ENCODE measurements around the gene PCBP4. TPM values are rescaled to one million over a fixed set of nuclear protein-coding genes. Genes with fewer than 3 reads are reported as not detected.

The PCBP4 gene
- polyA plus RNA-seq, 6 donors from 2014 or later: 3.0 to 5.7 (median 5.0) TPM

GRCh38 chr3:51975852-51976549 is 8.7 kb upstream of the PCBP4 start:
- DNase-seq (peak; percentile 37), ATAC-seq (ENCODE audit: low read depth in 2 of 2) (no peak)
- H3K4me3 Mint-ChIP-seq: peak overlapping the region; percentile 83 to 97 (median 91)
- peak overlapping the region in 4 of 6 donors; percentile 45 to 74 (median 60) for H3K27ac Mint-ChIP-seq
- peaks cover 19 to 42% (median 28%) of the 10 kb centered on the region in 3 donors for H3K4me1 Mint-ChIP-seq
- no peaks in the 10 kb centered on the region for H3K36me3 Mint-ChIP-seq
- no peaks in the 10 kb centered on the region for H3K27me3 Mint-ChIP-seq
- H3K9me3 Mint-ChIP-seq: no peaks in the 10 kb centered on the region

GRCh38 chr3:51974963-51975851 is 8.0 kb upstream of the PCBP4 start, which contains the start of gene ABHD14A:
TSS of gene ABHD14A (plus strand) at chr3:51975064. CDS start at chr3:51975136, 72 bp downstream.
- Mint-ChIP-seq H3K36me3 (no peaks in the 10 kb centered on the region), H3K27ac (peak within 1 kb of the TSS; percentile 74 to 95 (median 88)), H3K4me1 (peaks cover 16 to 40% (median 28%) of the 10 kb centered on the region in 3 donors), H3K4me3 (peak within 1 kb of the TSS; percentile 87 to 97 (median 95)), H3K27me3 (no peaks in the 10 kb centered on the region), H3K9me3 (no peaks in the 10 kb centered on the region)
- ATAC-seq (ENCODE audit: low read depth in 2 of 2) (peak; percentile 80 to 83), DNase-seq (peak; percentile 78)

GRCh38 chr3:51974277-51974962 is 7.2 kb upstream of the PCBP4 start:
- Mint-ChIP-seq H3K4me1 (peaks cover 16 to 40% (median 33%) of the 10 kb centered on the region in 3 donors), H3K27ac (peak overlapping the region in 5 of 6 donors; percentile 49 to 95 (median 85)), H3K27me3 (no peaks in the 10 kb centered on the region), H3K4me3 (peak overlapping the region; percentile 87 to 97 (median 95)), H3K9me3 (no peaks in the 10 kb centered on the region), H3K36me3 (no peaks in the 10 kb centered on the region)
- peak; percentile 6 to 8 for ATAC-seq (ENCODE audit: low read depth in 2 of 2)
- peak; percentile 24 for DNase-seq

GRCh38 chr3:51971350-51971749 is 4.1 kb upstream of the PCBP4 start:
- Mint-ChIP-seq H3K27me3 (no peaks in the 10 kb centered on the region), H3K27ac (no peak overlapping the region), H3K9me3 (no peaks in the 10 kb centered on the region), H3K4me1 (peaks cover 16 to 50% (median 38%) of the 10 kb centered on the region in 3 donors), H3K4me3 (peak overlapping the region in 4 of 8 donors; percentile 19 to 83 (median 60)), H3K36me3 (no peaks in the 10 kb centered on the region)
- ATAC-seq (ENCODE audit: low read depth in 2 of 2) (no peak), DNase-seq (no peak)

- Mint-ChIP-seq H3K27ac (peak overlapping the region in 1 of 6 donors; percentile 44), H3K4me1 (peaks cover 20 to 51% (median 39%) of the 10 kb centered on the region in 3 donors), H3K9me3 (no peaks in the 10 kb centered on the region), H3K36me3 (no peaks in the 10 kb centered on the region), H3K4me3 (peak overlapping the region in 4 of 8 donors; percentile 29 to 83 (median 60)), H3K27me3 (peaks cover 0 to under 1% (median 0%) of the 10 kb centered on the region in 3 donors)
- ATAC-seq (ENCODE audit: low read depth in 2 of 2): no peak
- DNase-seq: no peak
Measured at GRCh38 chr3:51970606-51971300, 3.5 kb upstream of the PCBP4 start.

GRCh38 chr3:51969841-51970240 is 2.6 kb upstream of the PCBP4 start:
- DNase-seq (no peak), ATAC-seq (ENCODE audit: low read depth in 2 of 2) (no peak)
- H3K4me1 Mint-ChIP-seq: peaks cover 18 to 43% (median 37%) of the 10 kb centered on the region in 3 donors
- no peaks in the 10 kb centered on the region for H3K9me3 Mint-ChIP-seq
- no peak overlapping the region for H3K27ac Mint-ChIP-seq
- no peaks in the 10 kb centered on the region for H3K36me3 Mint-ChIP-seq
- H3K4me3 Mint-ChIP-seq: peak overlapping the region in 1 of 8 donors; percentile 70
- peaks cover 0 to 10% (median 0%) of the 10 kb centered on the region in 3 donors for H3K27me3 Mint-ChIP-seq

- Mint-ChIP-seq H3K9me3 (no peaks in the 10 kb centered on the region), H3K4me1 (peaks cover 18 to 39% (median 30%) of the 10 kb centered on the region in 3 donors), H3K27me3 (peaks cover 0 to 15% (median 0%) of the 10 kb centered on the region in 3 donors), H3K4me3 (peak overlapping the region in 6 of 8 donors; percentile 32 to 93 (median 63)), H3K36me3 (no peaks in the 10 kb centered on the region), H3K27ac (peak overlapping the region in 3 of 6 donors; percentile 13 to 70 (median 20))
- ATAC-seq (ENCODE audit: low read depth in 2 of 2): no peak
- DNase-seq: no peak
Measured at GRCh38 chr3:51968883-51969678, 1.8 kb upstream of the PCBP4 start.

GRCh38 chr3:51968170-51968775 is 1.0 kb upstream of the PCBP4 start:
- Mint-ChIP-seq H3K27me3 (peaks cover 0 to 15% (median 0%) of the 10 kb centered on the region in 3 donors), H3K4me3 (peak overlapping the region; percentile 70 to 95 (median 90)), H3K36me3 (no peaks in the 10 kb centered on the region), H3K9me3 (no peaks in the 10 kb centered on the region), H3K27ac (peak overlapping the region in 1 of 6 donors; percentile 85), H3K4me1 (peaks cover 18 to 32% (median 22%) of the 10 kb centered on the region in 3 donors)
- ATAC-seq (ENCODE audit: low read depth in 2 of 2) (no peak), DNase-seq (no peak)

- Mint-ChIP-seq H3K4me1 (peaks cover 16 to 32% (median 18%) of the 10 kb centered on the region in 3 donors), H3K27me3 (peaks cover 0 to 15% (median 0%) of the 10 kb centered on the region in 3 donors), H3K4me3 (peak overlapping the region; percentile 65 to 90 (median 88)), H3K27ac (peak overlapping the region in 1 of 6 donors; percentile 79), H3K36me3 (no peaks in the 10 kb centered on the region), H3K9me3 (no peaks in the 10 kb centered on the region)
- DNase-seq (peak; percentile 27), ATAC-seq (ENCODE audit: low read depth in 2 of 2) (peak; percentile 74 to 75)
Measured at GRCh38 chr3:51966922-51967383, 301 bp downstream of the PCBP4 start.

GRCh38 chr3:51966486-51966885 is 768 bp downstream of the PCBP4 start:
- H3K4me3 Mint-ChIP-seq: peak overlapping the region; percentile 65 to 90 (median 88)
- H3K9me3 Mint-ChIP-seq: no peaks in the 10 kb centered on the region
- H3K27me3 Mint-ChIP-seq: peaks cover 0 to 15% (median 4%) of the 10 kb centered on the region in 3 donors
- ATAC-seq (ENCODE audit: low read depth in 2 of 2) (no peak), DNase-seq (no peak)
- H3K27ac Mint-ChIP-seq: peak overlapping the region in 1 of 6 donors; percentile 79
- no peaks in the 10 kb centered on the region for H3K36me3 Mint-ChIP-seq
- peaks cover 16 to 32% (median 18%) of the 10 kb centered on the region in 3 donors for H3K4me1 Mint-ChIP-seq

- DNase-seq (no peak), ATAC-seq (ENCODE audit: low read depth in 2 of 2) (no peak)
- peaks cover 16 to 28% (median 18%) of the 10 kb centered on the region in 3 donors for H3K4me1 Mint-ChIP-seq
- peaks cover 0 to 15% (median 9%) of the 10 kb centered on the region in 3 donors for H3K27me3 Mint-ChIP-seq
- H3K4me3 Mint-ChIP-seq: peak overlapping the region; percentile 29 to 90 (median 72)
- H3K27ac Mint-ChIP-seq: peak overlapping the region in 2 of 6 donors; percentile 67 to 79
- H3K36me3 Mint-ChIP-seq: no peaks in the 10 kb centered on the region
- H3K9me3 Mint-ChIP-seq: no peaks in the 10 kb centered on the region
Measured at GRCh38 chr3:51966016-51966415, 1.2 kb downstream of the PCBP4 start.
